GM21825 (cell line): ENCODE results near the gene C10orf71.

Source experiments
- ATAC-seq: cut with Tn5 transposase; IDR thresholded peaks from one replicate; pipeline ENCODE4 v1.9.1; 2021; ENCODE audit warnings: mild to moderate bottlenecking, moderate library complexity; ENCODE audit not compliant: unreplicated experiment

Gene C10orf71

GRCh38 chr10:49311555-49312236 lies 12.7 kb downstream of the C10orf71 start:
- no peak for ATAC-seq

- no peak for ATAC-seq
Observed at GRCh38 chr10:49312246-49312869, 13.4 kb downstream of the C10orf71 start.

GRCh38 chr10:49313501-49314070 lies 14.6 kb downstream of the C10orf71 start:
- no peak for ATAC-seq

GRCh38 chr10:49314806-49315205 lies 15.8 kb downstream of the C10orf71 start:
- ATAC-seq = no peak

GRCh38 chr10:49318028-49318427 lies 19.1 kb downstream of the C10orf71 start:
- ATAC-seq = no peak

- ATAC-seq = no peak
Observed at GRCh38 chr10:49318755-49319154, 19.8 kb downstream of the C10orf71 start.

GRCh38 chr10:49319206-49319605 lies 20.2 kb downstream of the C10orf71 start:
- ATAC-seq = no peak

GRCh38 chr10:49320191-49320590 lies 21.2 kb downstream of the C10orf71 start:
- ATAC-seq = no peak

GRCh38 chr10:49321021-49321420 lies 22.1 kb downstream of the C10orf71 start:
- no peak for ATAC-seq

- ATAC-seq = no peak
Observed at GRCh38 chr10:49322371-49323170, 23.6 kb downstream of the C10orf71 start.

GRCh38 chr10:49323171-49323895 lies 24.4 kb downstream of the C10orf71 start:
- no peak for ATAC-seq

GRCh38 chr10:49323896-49324270 lies 24.9 kb downstream of the C10orf71 start:
- no peak for ATAC-seq

- ATAC-seq = no peak
Observed at GRCh38 chr10:49324711-49325110, 25.7 kb downstream of the C10orf71 start.

- ATAC-seq = no peak
Observed at GRCh38 chr10:49325131-49325915, 26.4 kb downstream of the C10orf71 start.

- ATAC-seq = no peak
Observed at GRCh38 chr10:49325916-49326783, 27.2 kb downstream of the C10orf71 start.

- ATAC-seq = no peak
Observed at GRCh38 chr10:49327036-49327813, 28.3 kb downstream of the C10orf71 start.

GRCh38 chr10:49328401-49329145 lies 29.6 kb downstream of the C10orf71 start:
- no peak for ATAC-seq

- ATAC-seq = no peak
Observed at GRCh38 chr10:49329146-49329505, 30.2 kb downstream of the C10orf71 start.
